Naive thymus-derived CD4-positive, alpha-beta T cell (primary cell): ENCODE data around the gene MAML2. TPM values are rescaled to one million over a fixed set of nuclear protein-coding genes. Genes with fewer than 3 reads are reported as not detected.
"Not testable (repeated sequence)": the region's sequence is repeated elsewhere in the genome, so short reads cannot be mapped to it uniquely, and the experiment has no call there.

Source experiments
- ATAC-seq: fragments of 150-1000 bp; cut with Tn5 transposase; 2 replicates; pipeline ENCODE4 v1.10.0; 2021; ENCODE audit warnings: mild to moderate bottlenecking, moderate library complexity
- CTCF ChIA-PET: fragments of 350-600 bp; sonication (Branson Sonifier 250); formaldehyde crosslinking; loops from one replicate; lab custom pipeline; 2021; ENCODE audit warnings: antibody characterized with exemption; lab: Charles Lee
- POLR2A ChIA-PET: fragments of 350-600 bp; sonication (Branson Sonifier 250); formaldehyde crosslinking; loops from one replicate; lab custom pipeline; 2021; ENCODE audit warnings: antibody characterized with exemption, inconsistent platforms; lab: Charles Lee
- DNase-seq, 9 donors: peaks; one replicate each; pipeline versions ENCODE4 v3.0.0 to v3.0.0-alpha.2; 2020 to 2022; ENCODE audit warnings: mixed read lengths in 1 of 9
- H3K27ac ChIP-seq: one replicate; pipeline ENCODE4 v1.7.0; 2013; ENCODE audit warnings: mild to moderate bottlenecking, low read depth, low read length, moderate library complexity
- H3K27me3 ChIP-seq, 2 donors: one replicate each; pipeline ENCODE4 v1.7.0; 2013; ENCODE audit warnings: low read length in 2 of 2, mild to moderate bottlenecking in 2 of 2, moderate library complexity in 2 of 2; ENCODE audit not compliant: control insufficient read depth in 2 of 2, insufficient read depth in 2 of 2
- H3K36me3 ChIP-seq, 3 experiments: 1 replicate in 2 of 3; 2 replicates in 1 of 3; pipeline ENCODE4 v1.7.0; 2013; ENCODE audit warnings: low read length in 3 of 3, mild to moderate bottlenecking in 3 of 3, moderate library complexity in 1 of 3; ENCODE audit not compliant: insufficient read depth in 3 of 3, control insufficient read depth in 2 of 3
- H3K4me1 ChIP-seq, 2 donors: one replicate each; pipeline ENCODE4 v1.7.0; 2013; ENCODE audit warnings: low read length in 2 of 2, mild to moderate bottlenecking in 2 of 2, moderate library complexity in 1 of 2; ENCODE audit not compliant: control insufficient read depth in 2 of 2, insufficient read depth in 2 of 2
- H3K4me3 ChIP-seq: 2 replicates; pipeline ENCODE4 v1.7.0; 2013; ENCODE audit warnings: mild to moderate bottlenecking, low read length
- H3K9me3 ChIP-seq, 3 experiments: 1 replicate in 2 of 3; 2 replicates in 1 of 3; pipeline ENCODE4 v1.7.0; 2013; ENCODE audit warnings: low read length in 3 of 3; ENCODE audit not compliant: control insufficient read depth in 2 of 3
- H3K27ac Mint-ChIP-seq, 9 donors: one replicate each; pipeline ENCODE4 v1.8.0; 2020 to 2022; ENCODE audit warnings: mixed read lengths in 9 of 9, mild to moderate bottlenecking in 8 of 9, moderate library complexity in 5 of 9, inconsistent platforms in 2 of 9
- H3K27me3 Mint-ChIP-seq, 5 donors: one replicate each; pipeline ENCODE4 v1.8.0; 2021 to 2022; ENCODE audit warnings: mixed read lengths in 5 of 5, mild to moderate bottlenecking in 1 of 5
- H3K36me3 Mint-ChIP-seq, 5 donors: one replicate each; pipeline ENCODE4 v1.8.0; 2020 to 2022; ENCODE audit warnings: mixed read lengths in 5 of 5, mild to moderate bottlenecking in 3 of 5, inconsistent platforms in 1 of 5
- H3K4me1 Mint-ChIP-seq, 7 donors: one replicate each; pipeline ENCODE4 v1.8.0; 2020 to 2022; ENCODE audit warnings: mixed read lengths in 7 of 7, mild to moderate bottlenecking in 3 of 7, inconsistent platforms in 1 of 7
- H3K4me3 Mint-ChIP-seq, 10 donors: one replicate each; pipeline ENCODE4 v1.8.0; 2020 to 2022; ENCODE audit warnings: mild to moderate bottlenecking in 10 of 10, mixed read lengths in 10 of 10, moderate library complexity in 6 of 10, inconsistent platforms in 2 of 10
- H3K9me3 Mint-ChIP-seq, 11 donors: one replicate each; pipeline ENCODE4 v1.8.0; 2020 to 2022; ENCODE audit warnings: mixed read lengths in 11 of 11, mild to moderate bottlenecking in 4 of 11, inconsistent platforms in 1 of 11, moderate library complexity in 1 of 11
- intact Hi-C, 2 donors: fragments of 100-400 bp; cut with micrococcal nuclease; formaldehyde crosslinking; loops; one replicate each; pipeline ENCODE4 v1.15.1; 2023
- polyA plus RNA-seq, 2 donors: library from polyadenylated mRNA; unstranded; fragments of 300-500 nt; fragmentation: Illumina TruSeq; gene quantifications; one replicate each; pipeline ENCODE4 v1.2.3, GENCODE V29; 2021
- total RNA-seq, 6 experiments: library from RNA in 5 of 6; stranded (reverse) in 5 of 6; gene quantifications; 1 replicate in 5 of 6; 2 replicates in 1 of 6; pipeline ENCODE4 v1.2.3 and lab custom pipeline; 2021 to 2026

The MAML2 gene
- total and polyA plus RNA-seq, 7 experiments from 2014 or later, result 12.6 to 81.3 (median 52.5) TPM

GRCh38 chr11:96271777-96272176 is 71.2 kb downstream of the MAML2 start:
- H3K4me1 Mint-ChIP-seq, result peaks cover 23 to 85% (median 81%) of the 10 kb centered on the region in 7 donors
- intact Hi-C loops, result loop anchor here in 1 of 2 donors (1.0 to 2.0 kb wide), 3 partner anchors 8 to 15 kb away; no protein-coding TSS in a partner anchor

DNA sequence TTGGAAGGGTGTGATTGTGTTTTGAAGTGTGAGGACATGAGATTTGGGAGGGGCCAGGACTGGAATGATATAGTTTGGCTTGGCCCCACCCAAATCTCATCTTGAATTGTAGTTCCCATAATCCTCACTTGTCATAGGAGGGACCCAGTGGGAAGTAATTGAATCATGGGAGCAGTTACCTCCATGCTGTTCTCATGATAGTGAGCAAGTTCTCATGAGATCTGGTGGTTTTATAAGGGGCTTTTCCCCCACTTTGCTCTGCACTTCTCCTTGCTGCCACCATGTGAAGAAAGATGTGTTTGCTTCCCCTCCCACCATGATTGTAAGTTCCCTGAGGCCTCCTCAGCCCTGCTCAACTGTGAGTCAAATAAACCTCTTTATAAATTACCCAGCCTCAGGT is 71.6 kb downstream of the MAML2 start:
- ATAC-seq, H3K27me3 ChIP-seq, H3K9me3 ChIP-seq, H3K4me3 ChIP-seq, POLR2A ChIA-PET, DNase-seq, intact Hi-C loops, CTCF ChIA-PET, H3K27me3 Mint-ChIP-seq: not testable (repeated sequence)
- Histone ChIP-seq H3K4me1 (peaks cover 18 to 26% of the 10 kb centered on the region in 2 donors), H3K36me3 (peaks cover 0 to 28% (median 0%) of the 10 kb centered on the region in 3 experiments), H3K27ac (peak overlapping the region; percentile 69)
- peaks cover 16 to 56% (median 43%) of the 10 kb centered on the region in 5 donors for H3K36me3 Mint-ChIP-seq
- H3K4me1 Mint-ChIP-seq, result peaks cover 22 to 85% (median 82%) of the 10 kb centered on the region in 7 donors
- H3K4me3 Mint-ChIP-seq, result peak overlapping the region in 3 of 10 donors; percentile 10 to 48 (median 23)
- peak overlapping the region in 8 of 9 donors; percentile 81 to 100 (median 90) for H3K27ac Mint-ChIP-seq
- H3K9me3 Mint-ChIP-seq, result peaks cover 0 to 33% (median 13%) of the 10 kb centered on the region in 11 donors

More at GRCh38 chr11:96271777-96272176, 71.2 kb downstream of the MAML2 start:
- Mint-ChIP-seq H3K27me3 (no peaks in the 10 kb centered on the region), H3K4me3 (peak overlapping the region in 3 of 10 donors; percentile 7 to 23 (median 10)), H3K36me3 (peaks cover 17 to 55% (median 43%) of the 10 kb centered on the region in 5 donors), H3K9me3 (peaks cover 0 to 33% (median 13%) of the 10 kb centered on the region in 11 donors), H3K27ac (peak overlapping the region in 8 of 9 donors; percentile 81 to 100 (median 90))
- Histone ChIP-seq H3K4me1 (peaks cover 13 to 21% of the 10 kb centered on the region in 2 donors), H3K27ac (peak overlapping the region; percentile 69), H3K27me3 (no peaks in the 10 kb centered on the region), H3K4me3 (no peak overlapping the region), H3K9me3 (no peaks in the 10 kb centered on the region), H3K36me3 (peaks cover 0 to 28% (median 0%) of the 10 kb centered on the region in 3 experiments)
- POLR2A ChIA-PET, result no interaction called here
- ATAC-seq (no peak), DNase-seq (no peak)
- CTCF ChIA-PET, result interaction anchor here (0.6 kb wide), 1 partner anchor 56 kb away, joined by 3 read pairs; no protein-coding TSS in a partner anchor

GRCh38 chr11:96268527-96268926 is 74.5 kb downstream of the MAML2 start:
- not testable (repeated sequence) for DNase-seq

GRCh38 chr11:96267496-96268032 is 75.4 kb downstream of the MAML2 start:
- ChIA-PET POLR2A (interaction anchor here (0.6 to 1.7 kb wide), 9 partner anchors 9 to 52 kb away, joined by 3 to 8 read pairs (median 4); no protein-coding TSS in a partner anchor), CTCF (interaction anchor here (0.6 to 1.0 kb wide), 2 partner anchors 12 to 75 kb away, joined by 3 to 6 read pairs; partner anchors contain the start of gene MAML2)
- DNase-seq (peak in 3 of 9 donors; percentile 23 to 60 (median 47)), ATAC-seq (peak; percentile 91)
- H3K36me3 ChIP-seq, result peaks cover 0 to 28% (median 0%) of the 10 kb centered on the region in 3 experiments
- H3K4me3 Mint-ChIP-seq, result peak overlapping the region; percentile 54 to 84 (median 77)
- peak overlapping the region; percentile 21 for H3K4me3 ChIP-seq
- peaks cover 29 to 71% (median 50%) of the 10 kb centered on the region in 5 donors for H3K36me3 Mint-ChIP-seq
- H3K4me1 Mint-ChIP-seq, result peaks cover 43 to 96% (median 92%) of the 10 kb centered on the region in 7 donors
- H3K9me3 ChIP-seq, result no peaks in the 10 kb centered on the region
- peak overlapping the region; percentile 85 to 100 (median 94) for H3K27ac Mint-ChIP-seq
- intact Hi-C loops, result loop anchor here (1.0 to 2.0 kb wide), 3 partner anchors 9 to 15 kb away; no protein-coding TSS in a partner anchor
- H3K27ac ChIP-seq, result peak overlapping the region; percentile 73
- H3K27me3 Mint-ChIP-seq, result no peaks in the 10 kb centered on the region
- no peaks in the 10 kb centered on the region for H3K27me3 ChIP-seq
- H3K9me3 Mint-ChIP-seq, result peaks cover 0 to 33% (median 13%) of the 10 kb centered on the region in 11 donors
- H3K4me1 ChIP-seq, result peaks cover 26 to 51% of the 10 kb centered on the region in 2 donors

More at GRCh38 chr11:96268527-96268926, 74.5 kb downstream of the MAML2 start:
- intact Hi-C loops, H3K27me3 ChIP-seq, CTCF ChIA-PET, H3K9me3 ChIP-seq, H3K27me3 Mint-ChIP-seq, H3K27ac ChIP-seq, ATAC-seq, H3K4me3 ChIP-seq: not testable (repeated sequence)
- H3K4me1 Mint-ChIP-seq, result peaks cover 38 to 96% (median 92%) of the 10 kb centered on the region in 7 donors
- POLR2A ChIA-PET, result interaction anchor here (1.7 kb wide), 1 partner anchor 9 kb away, joined by 8 read pairs; no protein-coding TSS in a partner anchor
- H3K4me1 ChIP-seq, result peaks cover 20 to 52% of the 10 kb centered on the region in 2 donors
- peaks cover 0 to 28% (median 0%) of the 10 kb centered on the region in 3 experiments for H3K36me3 ChIP-seq
- H3K4me3 Mint-ChIP-seq, result peak overlapping the region in 5 of 10 donors; percentile 33 to 83 (median 70)
- H3K9me3 Mint-ChIP-seq, result peaks cover 0 to 33% (median 13%) of the 10 kb centered on the region in 11 donors
- H3K27ac Mint-ChIP-seq, result peak overlapping the region; percentile 10 to 100 (median 90)
- H3K36me3 Mint-ChIP-seq, result peaks cover 29 to 69% (median 49%) of the 10 kb centered on the region in 5 donors

DNA sequence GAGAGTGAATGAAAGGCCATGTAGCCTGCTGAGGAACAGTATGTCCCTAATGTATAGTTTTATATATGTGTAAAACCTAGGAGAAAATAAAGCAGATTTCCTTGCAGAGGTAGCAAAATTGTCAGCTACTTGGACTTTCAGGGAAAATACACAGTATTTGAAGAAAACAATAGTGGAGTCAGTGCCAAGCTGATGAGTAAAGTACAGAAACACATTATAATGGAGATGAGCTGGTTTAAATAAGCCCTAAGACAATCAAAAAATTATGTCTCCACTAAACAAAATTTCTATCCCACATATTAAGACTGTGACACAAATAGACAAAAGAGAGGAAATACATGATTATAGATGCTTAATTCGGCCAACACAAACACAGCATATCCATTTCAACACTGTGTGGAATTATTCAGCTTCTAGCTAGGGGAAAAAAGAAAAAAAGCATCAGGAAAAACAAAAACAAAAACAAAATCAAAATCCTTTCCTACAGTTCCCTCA is 75.9 kb downstream of the MAML2 start:
- intact Hi-C loops, result loop anchor here (1.0 to 2.0 kb wide), 3 partner anchors 9 to 14 kb away; no protein-coding TSS in a partner anchor
- Mint-ChIP-seq H3K4me1 (peaks cover 45 to 94% (median 88%) of the 10 kb centered on the region in 7 donors), H3K27ac (peak overlapping the region; percentile 85 to 100 (median 94)), H3K36me3 (peaks cover 29 to 66% (median 46%) of the 10 kb centered on the region in 5 donors), H3K27me3 (no peaks in the 10 kb centered on the region), H3K9me3 (peaks cover 0 to 32% (median 13%) of the 10 kb centered on the region in 11 donors), H3K4me3 (peak overlapping the region; percentile 54 to 84 (median 77))
- CTCF ChIA-PET, result interaction anchor here (0.6 to 1.0 kb wide), 2 partner anchors 13 to 76 kb away, joined by 3 to 6 read pairs; partner anchors contain the start of gene MAML2
- H3K27me3 ChIP-seq, result no peaks in the 10 kb centered on the region
- peaks cover 27 to 50% of the 10 kb centered on the region in 2 donors for H3K4me1 ChIP-seq
- H3K9me3 ChIP-seq, result no peaks in the 10 kb centered on the region
- peaks cover 0 to 25% (median 0%) of the 10 kb centered on the region in 3 experiments for H3K36me3 ChIP-seq
- POLR2A ChIA-PET, result interaction anchor here (0.8 to 1.7 kb wide), 8 partner anchors 9 to 51 kb away, joined by 3 to 8 read pairs (median 4); no protein-coding TSS in a partner anchor
- ATAC-seq (no peak), DNase-seq (no peak)
- H3K27ac ChIP-seq, result peak overlapping the region; percentile 73
- peak overlapping the region; percentile 21 for H3K4me3 ChIP-seq

DNA sequence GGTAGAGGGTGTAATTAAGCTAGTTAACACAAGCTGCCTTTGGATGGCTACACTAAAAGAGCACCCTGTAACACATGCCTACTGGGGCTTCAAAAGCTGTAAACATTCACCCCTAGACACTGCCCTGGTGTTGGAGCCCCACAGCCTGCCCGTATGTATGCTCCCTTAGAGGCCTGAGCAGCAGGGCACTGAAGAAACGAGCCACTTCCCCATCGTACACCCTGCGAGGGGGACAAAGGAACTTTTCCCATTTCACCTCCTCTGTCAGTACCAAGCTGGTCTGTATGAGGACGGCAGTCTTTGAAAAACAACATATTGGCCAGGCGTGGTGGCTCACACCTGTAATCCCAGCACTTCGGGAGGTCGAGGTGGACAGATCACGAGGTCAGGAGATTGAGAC is 77.0 kb downstream of the MAML2 start:
- POLR2A ChIA-PET, result interaction anchor here (0.9 to 1.6 kb wide), 5 partner anchors 8 to 41 kb away, joined by 3 to 5 read pairs (median 4); no protein-coding TSS in a partner anchor
- peaks cover 27 to 61% of the 10 kb centered on the region in 2 donors for H3K4me1 ChIP-seq
- CTCF ChIA-PET, result no interaction called here
- no peaks in the 10 kb centered on the region for H3K27me3 ChIP-seq
- no peak for ATAC-seq
- H3K36me3 ChIP-seq, result peaks cover 0 to 17% (median 0%) of the 10 kb centered on the region in 3 experiments
- peak overlapping the region; percentile 29 for H3K27ac ChIP-seq
- Mint-ChIP-seq H3K27ac (peak overlapping the region in 8 of 9 donors; percentile 85 to 100 (median 94)), H3K27me3 (no peaks in the 10 kb centered on the region), H3K9me3 (peaks cover 0 to 23% (median 7%) of the 10 kb centered on the region in 11 donors), H3K4me3 (peak overlapping the region in 6 of 10 donors; percentile 6 to 78 (median 40)), H3K4me1 (peaks cover 46 to 94% (median 89%) of the 10 kb centered on the region in 7 donors), H3K36me3 (peaks cover 24 to 55% (median 35%) of the 10 kb centered on the region in 5 donors)
- H3K9me3 ChIP-seq, result no peaks in the 10 kb centered on the region
- no peak overlapping the region for H3K4me3 ChIP-seq
- no peak for DNase-seq
- intact Hi-C loops, result loop anchor here in 1 of 2 donors (2.0 kb wide), 1 partner anchor 13 kb away; no protein-coding TSS in a partner anchor
